Fibroblast of peridontal ligament (primary cell): Measurements from ENCODE around the gene CLMN.

Experiments
- DNase-seq: peaks from one replicate; pipeline ENCODE4 v3.0.0-alpha.2; 2010; ENCODE audit errors: extremely low read depth

The CLMN gene

GRCh38 chr14:95237958-95238340 lies 81.8 kb downstream of the CLMN start:
- DNase-seq = no peak

- DNase-seq = no peak
These were observed 82.4 kb downstream of the CLMN start for GRCh38 chr14:95237121-95237957.

- no peak for DNase-seq
These were observed 83.5 kb downstream of the CLMN start for GRCh38 chr14:95236221-95236620.

- no peak for DNase-seq
These were observed 83.9 kb downstream of the CLMN start for GRCh38 chr14:95235767-95236166.

GRCh38 chr14:95235351-95235750 lies 84.4 kb downstream of the CLMN start:
- no peak for DNase-seq

GRCh38 chr14:95234426-95234825 lies 85.3 kb downstream of the CLMN start:
- no peak for DNase-seq

- DNase-seq = no peak
These were observed 85.9 kb downstream of the CLMN start for GRCh38 chr14:95233702-95234241.

GRCh38 chr14:95232894-95233584 lies 86.7 kb downstream of the CLMN start:
- DNase-seq = no peak

- no peak for DNase-seq
These were observed 87.6 kb downstream of the CLMN start for GRCh38 chr14:95231966-95232633.

- no peak for DNase-seq
These were observed 90.0 kb downstream of the CLMN start for GRCh38 chr14:95229749-95230148.

- no peak for DNase-seq
These were observed 91.5 kb downstream of the CLMN start for GRCh38 chr14:95228240-95228639.

GRCh38 chr14:95227279-95227860 lies 92.3 kb downstream of the CLMN start:
- peak; percentile 10 for DNase-seq

GRCh38 chr14:95226801-95227200 lies 92.9 kb downstream of the CLMN start:
- no peak for DNase-seq

GRCh38 chr14:95225251-95225887 lies 94.3 kb downstream of the CLMN start:
- no peak for DNase-seq

GRCh38 chr14:95222870-95223398 lies 96.8 kb downstream of the CLMN start:
- no peak for DNase-seq

- no peak for DNase-seq
These were observed 97.5 kb downstream of the CLMN start for GRCh38 chr14:95222151-95222631.

- DNase-seq = no peak
These were observed 98.2 kb downstream of the CLMN start for GRCh38 chr14:95221531-95221930.

GRCh38 chr14:95220663-95221231 lies 99.0 kb downstream of the CLMN start:
- DNase-seq = peak; percentile 49

GRCh38 chr14:95218472-95219193 lies 101.1 kb downstream of the CLMN start:
- no peak for DNase-seq

- DNase-seq = no peak
These were observed 101.7 kb downstream of the CLMN start for GRCh38 chr14:95218006-95218405.
